ENCODE measurements around the gene FILIP1. TPM values are rescaled to one million over a fixed set of nuclear protein-coding genes. Genes with fewer than 3 reads are reported as not detected.

Gene FILIP1
- total RNA-seq, 3 donors from 2014 or later (not counting 1 experiment from before 2014, with no cell fraction given), result not detected

DNA sequence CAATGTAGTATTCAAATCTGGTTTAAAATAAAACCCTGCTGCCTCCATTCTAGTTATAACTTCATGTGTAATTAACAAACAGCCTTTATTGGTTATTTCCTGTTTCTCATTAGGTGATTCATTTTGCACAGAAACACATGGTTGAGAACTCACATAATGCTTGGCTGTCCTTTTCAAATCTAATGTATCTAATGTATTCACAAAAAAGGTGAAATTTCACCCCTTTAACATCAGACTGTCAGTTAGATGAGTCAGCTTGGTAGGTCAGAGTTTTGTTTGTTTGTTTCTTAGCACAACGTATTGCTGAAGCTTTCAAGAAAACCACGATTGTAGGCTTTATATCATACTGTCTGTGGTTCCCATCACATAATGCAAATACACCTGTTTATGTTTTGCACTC is 130.3 kb downstream of the FILIP1 start:
- Histone ChIP-seq H3K27me3 (ENCODE audit: control insufficient read depth, insufficient read depth, low read length) (no peaks in the 10 kb centered on the region), H3K27ac (ENCODE audit: low read length) (no peak overlapping the region), H3K36me3 (ENCODE audit: control insufficient read depth, insufficient read depth, low read length) (no peaks in the 10 kb centered on the region), H3K4me1 (ENCODE audit: control insufficient read depth, insufficient read depth, low read length) (no peaks in the 10 kb centered on the region), H3K4me3 (ENCODE audit: low read length) (no peak overlapping the region), H3K9me3 (ENCODE audit: control insufficient read depth, insufficient read depth, low read length) (no peaks in the 10 kb centered on the region)
- intact Hi-C loops (cut with micrococcal nuclease), result no loop called here
- DNase-seq, result no peak
- TF ChIP-seq, protein P1, sequence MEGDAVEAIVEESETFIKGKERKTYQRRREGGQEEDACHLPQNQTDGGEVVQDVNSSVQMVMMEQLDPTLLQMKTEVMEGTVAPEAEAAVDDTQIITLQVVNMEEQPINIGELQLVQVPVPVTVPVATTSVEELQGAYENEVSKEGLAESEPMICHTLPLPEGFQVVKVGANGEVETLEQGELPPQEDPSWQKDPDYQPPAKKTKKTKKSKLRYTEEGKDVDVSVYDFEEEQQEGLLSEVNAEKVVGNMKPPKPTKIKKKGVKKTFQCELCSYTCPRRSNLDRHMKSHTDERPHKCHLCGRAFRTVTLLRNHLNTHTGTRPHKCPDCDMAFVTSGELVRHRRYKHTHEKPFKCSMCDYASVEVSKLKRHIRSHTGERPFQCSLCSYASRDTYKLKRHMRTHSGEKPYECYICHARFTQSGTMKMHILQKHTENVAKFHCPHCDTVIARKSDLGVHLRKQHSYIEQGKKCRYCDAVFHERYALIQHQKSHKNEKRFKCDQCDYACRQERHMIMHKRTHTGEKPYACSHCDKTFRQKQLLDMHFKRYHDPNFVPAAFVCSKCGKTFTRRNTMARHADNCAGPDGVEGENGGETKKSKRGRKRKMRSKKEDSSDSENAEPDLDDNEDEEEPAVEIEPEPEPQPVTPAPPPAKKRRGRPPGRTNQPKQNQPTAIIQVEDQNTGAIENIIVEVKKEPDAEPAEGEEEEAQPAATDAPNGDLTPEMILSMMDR (IDR thresholded peaks at IDR 0.05), result no peak
- no peaks in the 10 kb centered on the region for H3K36me3 Mint-ChIP-seq
- no peak overlapping the region for H3K27ac Mint-ChIP-seq
- H3K27me3 Mint-ChIP-seq (ENCODE audit: low read depth in 2 of 2), result peaks cover 1 to 5% of the 10 kb centered on the region in 2 donors
- no peak for ATAC-seq
- no peaks in the 10 kb centered on the region for H3K9me3 Mint-ChIP-seq
- H3K4me3 Mint-ChIP-seq, result no peak overlapping the region
- WGBS (ENCODE audit: insufficient coverage), result no CpG with 5 or more reads among the region's 2 CpGs
- no peaks in the 10 kb centered on the region for H3K4me1 Mint-ChIP-seq

DNA sequence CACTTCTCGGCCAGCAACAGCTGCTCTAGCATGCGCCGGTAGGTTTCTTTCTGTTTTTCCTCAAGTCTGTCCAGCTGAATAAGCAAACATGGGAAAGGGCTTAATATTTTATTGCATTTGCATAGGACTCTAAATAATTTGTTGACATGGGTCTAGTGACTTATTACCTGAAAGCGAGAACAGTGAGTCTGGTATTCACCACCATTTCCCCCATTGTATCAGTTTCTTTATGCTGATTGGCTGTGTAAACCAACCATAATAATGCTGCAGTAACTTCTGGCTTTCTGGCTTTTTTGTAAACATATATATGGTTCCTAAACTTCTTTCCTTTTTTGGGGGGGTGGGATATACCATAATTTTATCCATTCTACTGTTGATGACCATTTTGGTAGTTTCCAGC is 140.0 kb downstream of the FILIP1 start:
- Histone ChIP-seq H3K4me1 (ENCODE audit: control insufficient read depth, insufficient read depth, low read length) (no peaks in the 10 kb centered on the region), H3K4me3 (ENCODE audit: low read length) (no peak overlapping the region), H3K27ac (ENCODE audit: low read length) (no peak overlapping the region), H3K36me3 (ENCODE audit: control insufficient read depth, insufficient read depth, low read length) (no peaks in the 10 kb centered on the region), H3K9me3 (ENCODE audit: control insufficient read depth, insufficient read depth, low read length) (no peaks in the 10 kb centered on the region), H3K27me3 (ENCODE audit: control insufficient read depth, insufficient read depth, low read length) (peaks cover 9% of the 10 kb centered on the region)
- H3K4me1 Mint-ChIP-seq, result no peaks in the 10 kb centered on the region
- TF ChIP-seq, protein P1 (IDR thresholded peaks at IDR 0.05), result no peak
- H3K27ac Mint-ChIP-seq, result no peak overlapping the region
- no peak overlapping the region for H3K4me3 Mint-ChIP-seq
- intact Hi-C loops (cut with micrococcal nuclease), result no loop called here
- ATAC-seq (no peak), DNase-seq (no peak)
- 100% methylated on average over 3 of the region's 4 CpGs for whole genome bisulfite sequencing (ENCODE audit: insufficient coverage)
- H3K36me3 Mint-ChIP-seq, result no peaks in the 10 kb centered on the region
- H3K9me3 Mint-ChIP-seq, result no peaks in the 10 kb centered on the region
- peaks cover 22 to 32% of the 10 kb centered on the region in 2 donors for H3K27me3 Mint-ChIP-seq (ENCODE audit: low read depth in 2 of 2)

- no peaks in the 10 kb centered on the region for H3K36me3 ChIP-seq (ENCODE audit: control insufficient read depth, insufficient read depth, low read length)
- peaks cover 17 to 25% of the 10 kb centered on the region in 2 donors for H3K27me3 Mint-ChIP-seq (ENCODE audit: low read depth in 2 of 2)
- 74% methylated on average over 2 of the region's 2 CpGs for WGBS (ENCODE audit: insufficient coverage)
These were observed 142.0 kb downstream of the FILIP1 start for GRCh38 chr6:75351570-75351969.

DNA sequence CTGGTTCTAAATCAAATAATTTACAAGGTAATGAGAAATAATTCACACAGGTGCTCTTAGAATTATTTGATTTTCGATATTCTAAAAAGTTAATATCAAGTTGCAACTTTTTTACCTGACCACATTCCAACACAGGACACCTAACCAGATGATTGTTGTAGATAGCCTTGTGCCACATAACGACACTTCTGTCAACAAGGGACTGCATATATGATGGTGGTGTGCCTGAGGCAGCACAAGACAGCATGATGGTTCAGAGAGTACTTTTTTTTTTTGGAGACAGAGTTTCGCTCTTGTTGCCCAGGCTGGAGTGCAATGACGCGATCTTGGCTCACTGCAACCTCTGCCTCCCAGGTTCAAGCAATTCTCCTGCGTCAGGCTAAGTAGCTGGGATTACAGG is 142.8 kb downstream of the FILIP1 start:
- Mint-ChIP-seq H3K9me3 (no peaks in the 10 kb centered on the region), H3K4me3 (no peak overlapping the region), H3K27me3 (ENCODE audit: low read depth in 2 of 2) (peaks cover 15 to 25% of the 10 kb centered on the region in 2 donors), H3K27ac (no peak overlapping the region), H3K36me3 (no peaks in the 10 kb centered on the region), H3K4me1 (no peaks in the 10 kb centered on the region)
- no peak overlapping the region for H3K27ac ChIP-seq (ENCODE audit: low read length)
- DNase-seq (no peak), ATAC-seq (no peak)
- H3K4me1 ChIP-seq (ENCODE audit: control insufficient read depth, insufficient read depth, low read length), result no peaks in the 10 kb centered on the region
- intact Hi-C loops (cut with micrococcal nuclease), result no loop called here
- no peak overlapping the region for H3K4me3 ChIP-seq (ENCODE audit: low read length)
- TF ChIP-seq, protein P1 (IDR thresholded peaks at IDR 0.05), result no peak
- no peaks in the 10 kb centered on the region for H3K9me3 ChIP-seq (ENCODE audit: control insufficient read depth, insufficient read depth, low read length)
- peaks cover 15% of the 10 kb centered on the region for H3K27me3 ChIP-seq (ENCODE audit: control insufficient read depth, insufficient read depth, low read length)
- H3K36me3 ChIP-seq (ENCODE audit: control insufficient read depth, insufficient read depth, low read length), result no peaks in the 10 kb centered on the region
- WGBS (ENCODE audit: insufficient coverage), result 90% methylated on average over 5 of the region's 6 CpGs

More at GRCh38 chr6:75351570-75351969, 142.0 kb downstream of the FILIP1 start:
- intact Hi-C loops (cut with micrococcal nuclease), result no loop called here
- no peak overlapping the region for H3K27ac Mint-ChIP-seq
- Histone ChIP-seq H3K4me3 (ENCODE audit: low read length) (no peak overlapping the region), H3K27me3 (ENCODE audit: control insufficient read depth, insufficient read depth, low read length) (peaks cover 15% of the 10 kb centered on the region), H3K27ac (ENCODE audit: low read length) (no peak overlapping the region), H3K9me3 (ENCODE audit: control insufficient read depth, insufficient read depth, low read length) (no peaks in the 10 kb centered on the region), H3K4me1 (ENCODE audit: control insufficient read depth, insufficient read depth, low read length) (no peaks in the 10 kb centered on the region)
- ATAC-seq, result no peak
- no peaks in the 10 kb centered on the region for H3K9me3 Mint-ChIP-seq
- H3K4me3 Mint-ChIP-seq, result no peak overlapping the region
- TF ChIP-seq, protein P1 (IDR thresholded peaks at IDR 0.05), result no peak
- no peaks in the 10 kb centered on the region for H3K36me3 Mint-ChIP-seq
- no peak for DNase-seq
- no peaks in the 10 kb centered on the region for H3K4me1 Mint-ChIP-seq
